T47D (cell line): ENCODE data around the gene GCLC.
"Not testable (repeated sequence)": the region's sequence is repeated elsewhere in the genome, so short reads cannot be mapped to it uniquely, and the experiment has no call there.

Source experiments
- DNase-seq, 2 experiments: peaks; one replicate each; pipeline versions ENCODE4 v3.0.0 to v3.0.0-alpha.2; 2011 to 2012; ENCODE audit warnings: low read depth in 1 of 2, low spot score in 1 of 2
- JUND ChIP-seq: IDR thresholded peaks from 2 replicates; pipeline ENCODE4 v1.6.1; 2012; ENCODE audit warnings: low read depth
- in situ Hi-C: cut with HindIII; loops from 2 replicates; pipeline ENCODE4 v1.10.0; 2016; ENCODE audit warnings: low sequenced_read_pairs, low pct_unique_long_range_greater_than_20kb

Gene GCLC

GRCh38 chr6:53492860-53493634 lies 51.9 kb downstream of the GCLC start:
- DNase-seq: peak; percentile 27 to 73

GRCh38 chr6:53487080-53487479 lies 57.8 kb downstream of the GCLC start:
- in situ Hi-C loops: no loop called here
- TF ChIP-seq JUND: no peak
- no peak for DNase-seq

More at GRCh38 chr6:53492860-53493634, 51.9 kb downstream of the GCLC start:
- TF ChIP-seq JUND: no peak
- in situ Hi-C loops: no loop called here

DNA sequence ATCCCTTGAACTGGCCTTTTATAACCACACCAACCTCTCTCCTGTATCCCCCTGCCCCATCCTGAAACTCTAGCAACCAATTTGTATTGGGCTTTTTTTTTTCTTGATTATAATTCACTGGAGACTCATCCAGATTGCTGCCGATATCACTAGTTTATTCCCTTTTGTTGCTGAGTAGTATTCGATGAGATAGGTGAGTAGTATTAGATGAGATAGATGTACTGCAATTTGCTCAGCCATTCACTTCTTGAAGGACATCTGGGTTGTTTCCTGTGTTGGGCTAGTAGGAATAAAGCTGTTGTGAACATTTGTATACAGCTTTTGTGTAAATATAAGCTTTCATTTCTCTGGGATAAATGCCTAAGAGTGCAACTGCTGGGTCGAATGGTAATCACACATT lies 58.2 kb downstream of the GCLC start:
- in situ Hi-C loops: no loop called here
- no peak for DNase-seq
- TF ChIP-seq JUND: no peak

DNA sequence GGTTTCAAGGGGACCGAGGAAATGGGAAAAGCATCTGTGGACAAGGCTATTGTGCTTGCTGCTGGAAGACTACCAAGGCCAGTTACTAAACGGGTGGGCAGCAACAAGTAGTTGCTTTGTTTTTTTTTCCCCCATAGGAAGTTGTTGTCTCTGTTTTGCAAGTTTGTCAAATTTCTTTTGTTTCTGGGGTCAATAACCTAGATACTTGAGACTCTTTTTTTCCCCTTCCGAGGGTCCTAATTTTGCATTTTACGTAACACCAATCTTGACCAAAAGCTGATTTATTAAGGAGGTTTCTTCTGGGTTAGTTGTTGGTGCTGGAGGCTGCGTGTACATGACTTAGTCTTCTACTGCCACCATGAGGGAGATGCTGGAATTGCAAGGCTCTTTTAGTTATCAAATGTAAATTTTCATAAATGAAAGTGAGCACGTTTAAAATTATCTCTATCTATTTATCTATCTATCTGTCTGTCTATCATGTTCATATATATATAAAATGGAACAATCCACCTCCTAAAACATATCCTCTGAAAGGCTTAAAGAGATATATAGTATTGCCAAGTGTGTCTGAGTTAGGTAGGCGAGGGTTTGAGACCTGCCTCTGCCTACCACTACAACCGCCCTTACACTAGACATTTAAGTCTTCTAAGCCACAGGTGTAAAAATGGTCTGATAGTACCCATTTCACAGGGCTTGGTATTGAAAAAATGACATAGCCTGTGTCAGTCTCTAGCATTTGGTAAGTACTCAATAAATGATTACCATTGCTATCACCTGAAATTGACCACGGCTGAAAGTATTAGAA lies 60.2 kb downstream of the GCLC start:
- in situ Hi-C loops: no loop called here
- DNase-seq: peak in 1 of 2 experiments; percentile 75
- no peak for TF ChIP-seq JUND

DNA sequence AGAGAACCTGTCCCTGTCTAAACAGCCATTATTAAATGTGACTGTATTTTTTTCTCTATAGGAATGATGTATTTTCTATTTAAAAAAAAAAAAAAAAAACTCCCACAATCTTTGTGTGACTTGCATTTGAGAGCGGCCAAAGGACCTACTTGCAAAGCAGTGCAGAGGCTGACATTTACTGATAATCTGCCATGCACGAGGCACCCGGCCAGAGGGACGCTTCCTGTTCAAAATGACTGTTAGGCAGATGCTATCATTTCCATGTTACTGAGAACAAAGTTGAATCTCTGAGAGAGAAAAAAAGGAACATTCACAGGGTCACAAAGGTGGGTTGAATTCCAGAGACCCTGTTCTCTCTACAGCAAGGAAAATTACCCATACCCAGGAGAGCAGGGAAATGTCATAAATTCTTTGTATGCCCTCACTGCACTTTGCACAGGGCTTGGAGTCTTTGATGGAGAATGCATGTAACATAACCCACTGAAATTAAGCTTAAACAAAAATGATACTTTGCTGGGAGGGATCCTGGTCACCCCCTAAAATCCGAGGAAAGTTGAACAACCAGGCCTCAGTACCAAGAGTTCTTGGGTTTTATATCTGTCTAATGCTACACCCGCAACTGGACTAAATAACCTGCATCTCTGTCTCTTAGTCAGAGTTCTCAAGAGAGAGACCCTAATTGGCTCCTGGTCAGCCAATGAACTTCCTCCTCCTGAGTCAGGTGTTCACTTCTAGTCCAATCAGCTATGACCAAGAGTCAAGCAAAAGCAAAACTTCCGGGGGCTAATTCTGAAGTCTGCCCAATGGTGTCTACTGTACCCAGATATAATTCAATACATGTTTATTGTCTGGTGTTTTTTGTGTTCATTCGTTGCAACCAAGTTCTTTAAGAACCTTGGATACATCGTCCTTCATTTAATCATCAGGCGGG lies 61.2 kb downstream of the GCLC start:
- in situ Hi-C loops: no loop called here
- DNase-seq: peak in 1 of 2 experiments; percentile 43

GRCh38 chr6:53481323-53481722 lies 63.6 kb downstream of the GCLC start:
- in situ Hi-C loops: no loop called here
- no peak for DNase-seq
- TF ChIP-seq JUND: no peak

More for the DNA sequence above, 61.2 kb downstream of the GCLC start:
- no peak for TF ChIP-seq JUND

GRCh38 chr6:53480774-53481173 lies 64.1 kb downstream of the GCLC start:
- DNase-seq, in situ Hi-C loops: not testable (repeated sequence)

DNA sequence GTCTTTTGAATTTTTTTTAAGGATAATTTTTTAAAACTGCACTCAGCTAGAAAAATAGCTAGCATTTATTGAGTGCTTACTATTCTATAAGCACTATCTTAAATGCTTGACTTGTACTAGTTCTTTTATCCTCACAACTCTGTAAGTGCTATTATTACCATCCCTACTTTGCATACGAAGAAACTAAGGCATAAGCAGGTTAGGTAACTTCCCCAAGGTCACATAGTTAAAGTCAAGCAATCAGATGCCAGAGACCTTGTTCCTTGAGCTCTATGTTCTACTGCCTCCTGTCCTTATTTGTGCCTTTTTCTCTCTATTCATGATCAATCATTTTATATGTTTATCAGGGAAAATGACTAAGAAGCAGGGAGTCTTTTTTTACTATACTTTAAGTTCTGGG lies 65.0 kb downstream of the GCLC start:
- in situ Hi-C loops: no loop called here

DNA sequence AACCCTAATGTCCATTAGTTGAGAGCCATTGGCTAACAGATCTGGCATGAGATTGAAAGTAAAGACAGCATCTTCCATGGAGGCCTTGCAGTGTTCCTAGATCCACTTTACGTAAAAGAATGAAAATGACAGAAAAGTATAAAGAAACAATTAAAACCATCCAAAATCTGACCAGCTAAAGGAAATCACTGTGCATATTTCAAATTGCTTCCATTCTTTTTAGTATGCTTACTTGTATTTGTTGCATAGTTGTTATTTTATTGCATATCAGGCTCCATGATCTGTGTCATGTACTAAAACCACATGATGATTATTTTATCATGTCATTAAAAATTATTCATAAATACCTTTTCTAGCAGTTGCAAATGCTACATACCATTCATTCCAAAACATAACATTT lies 67.9 kb downstream of the GCLC start:
- in situ Hi-C loops: no loop called here
- TF ChIP-seq JUND: no peak
- DNase-seq: no peak

More for the DNA sequence above, 65.0 kb downstream of the GCLC start:
- TF ChIP-seq JUND: no peak
- no peak for DNase-seq

- no peak for TF ChIP-seq JUND
- in situ Hi-C loops: no loop called here
- DNase-seq: peak in 1 of 2 experiments; percentile 19
Observed at GRCh38 chr6:53474010-53474409, 70.9 kb downstream of the GCLC start.

DNA sequence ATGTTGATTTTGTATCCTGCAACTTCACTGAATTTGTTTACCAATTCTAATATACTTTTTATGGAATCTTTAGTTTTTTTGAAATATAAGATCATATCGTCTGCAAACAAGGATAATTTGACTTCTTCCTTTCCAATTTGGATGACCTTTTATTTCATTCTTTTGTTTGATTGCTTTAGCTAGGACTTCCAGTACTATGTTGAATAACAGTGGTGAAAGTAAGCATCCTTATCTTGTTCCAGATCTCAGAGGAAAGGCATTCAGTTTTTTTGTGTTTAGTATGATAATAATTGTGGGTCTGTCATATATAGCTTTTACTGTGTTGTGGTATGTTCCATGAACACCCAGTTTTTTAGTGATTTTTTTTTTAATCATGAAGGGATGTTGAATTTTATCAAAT lies 75.7 kb downstream of the GCLC start:
- TF ChIP-seq JUND: peak; percentile 68; the same call in 1 of the 2 replicates
- in situ Hi-C loops: no loop called here
- peak in 1 of 2 experiments; percentile 45 for DNase-seq

DNA sequence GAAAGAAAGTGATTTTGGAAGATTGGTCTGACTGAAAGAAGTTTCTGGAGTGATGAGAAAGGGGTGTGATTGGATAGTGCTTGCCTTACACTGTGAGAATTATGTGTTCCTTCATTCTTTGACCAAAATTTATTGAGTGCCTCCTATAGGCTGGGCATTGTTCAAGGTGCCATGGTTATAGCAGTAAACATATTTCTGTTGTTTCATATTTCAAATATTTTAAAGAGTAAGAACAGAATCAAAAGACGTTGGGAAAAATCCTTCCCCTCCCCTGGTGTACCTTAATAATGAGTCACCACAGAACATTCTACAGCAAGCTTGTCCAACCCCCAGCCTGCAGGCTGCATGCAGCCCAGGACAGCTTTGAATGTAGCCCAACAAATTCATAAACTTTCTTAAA lies 78.6 kb downstream of the GCLC start:
- TF ChIP-seq JUND: no peak
- in situ Hi-C loops: no loop called here
- peak in 1 of 2 experiments; percentile 28 for DNase-seq
